PFSK-1 (cell line): Measurements from ENCODE around the gene MYH6.

Source experiments
- FOXP2 ChIP-seq: optimal IDR thresholded peaks from 2 replicates; pipeline ENCODE3; 2011; ENCODE audit warnings: borderline replicate concordance, control low read depth, inconsistent platforms; ENCODE audit not compliant: insufficient read depth; ENCODE audit errors: extremely low read length, extremely low read depth
- POLR2AphosphoS5 ChIP-seq: IDR thresholded peaks from 2 replicates; pipeline ENCODE4 v1.6.1; 2012; ENCODE audit warnings: low read depth, mild to moderate bottlenecking, control low read depth, low read length, moderate library complexity
- REST ChIP-seq, 2 experiments: IDR thresholded peaks; 2 replicates each; pipeline versions ENCODE4 v1.6.1 to v1.8.0; 2011 to 2012; ENCODE audit warnings: low read depth in 2 of 2, low read length in 2 of 2, control low read depth in 1 of 2, inconsistent platforms in 1 of 2, mild to moderate bottlenecking in 1 of 2, moderate library complexity in 1 of 2; ENCODE audit not compliant: insufficient read depth in 1 of 2
- SIN3A ChIP-seq: IDR thresholded peaks from 2 replicates; pipeline ENCODE4 v1.6.1; 2012; ENCODE audit warnings: mild to moderate bottlenecking, low read length, moderate library complexity, borderline replicate concordance; ENCODE audit not compliant: insufficient read depth
- TAF1 ChIP-seq: IDR thresholded peaks from 2 replicates; pipeline ENCODE4 v1.6.1; 2012; ENCODE audit warnings: low read length, control low read depth, borderline replicate concordance; ENCODE audit not compliant: insufficient read depth

MYH6 gene

GRCh38 chr14:23425169-23425568, 17.1 kb upstream of the MYH6 start:
- no peak for TF ChIP-seq POLR2AphosphoS5
- TF ChIP-seq FOXP2 = no peak
- no peak for TF ChIP-seq TAF1
- no peak for TF ChIP-seq SIN3A
- TF ChIP-seq REST (IDR thresholded peaks at IDR 0.05; ENCODE audit: insufficient read depth in 1 of 2, low read depth in 2 of 2, low read length in 2 of 2) = no peak

- TF ChIP-seq REST (IDR thresholded peaks at IDR 0.05; ENCODE audit: insufficient read depth in 1 of 2, low read depth in 2 of 2, low read length in 2 of 2) (no peak), POLR2AphosphoS5 (no peak), SIN3A (no peak), FOXP2 (no peak), TAF1 (no peak)
Observed at GRCh38 chr14:23423657-23424056, 15.6 kb upstream of the MYH6 start.

- no peak for TF ChIP-seq REST (IDR thresholded peaks at IDR 0.05; ENCODE audit: insufficient read depth in 1 of 2, low read depth in 2 of 2, low read length in 2 of 2)
- TF ChIP-seq TAF1 = no peak
Observed at GRCh38 chr14:23421594-23421993, 13.5 kb upstream of the MYH6 start.

- TF ChIP-seq REST (IDR thresholded peaks at IDR 0.05; ENCODE audit: insufficient read depth in 1 of 2, low read depth in 2 of 2, low read length in 2 of 2) (no peak), POLR2AphosphoS5 (no peak), SIN3A (no peak), FOXP2 (no peak), TAF1 (no peak)
Observed at GRCh38 chr14:23418021-23418420, 9.9 kb upstream of the MYH6 start.

- TF ChIP-seq SIN3A = no peak
Observed at GRCh38 chr14:23416801-23417200, 8.7 kb upstream of the MYH6 start.
